Measurements from ENCODE around the gene GPR37L1.
"Not testable (repeated sequence)": the region's sequence is repeated elsewhere in the genome, so short reads cannot be mapped to it uniquely, and the experiment has no call there.

The GPR37L1 gene

GRCh38 chr1:202110977-202111376, 11.7 kb upstream of the GPR37L1 start:
- DNase-seq: no peak

- DNase-seq: not testable (repeated sequence)
Measured at GRCh38 chr1:202111589-202111988, 11.1 kb upstream of the GPR37L1 start.

GRCh38 chr1:202112859-202113689, 9.6 kb upstream of the GPR37L1 start:
- no peak for DNase-seq

GRCh38 chr1:202113690-202114300, 8.9 kb upstream of the GPR37L1 start:
- DNase-seq: no peak

- no peak for DNase-seq
Measured at GRCh38 chr1:202116287-202116686, 6.4 kb upstream of the GPR37L1 start.

GRCh38 chr1:202117898-202118371, 4.8 kb upstream of the GPR37L1 start:
- DNase-seq: no peak

GRCh38 chr1:202121006-202121405, 1.7 kb upstream of the GPR37L1 start:
- no peak for DNase-seq

- no peak for DNase-seq
Measured at GRCh38 chr1:202123336-202123813, 658 bp downstream of the GPR37L1 start.

- DNase-seq: no peak
Measured at GRCh38 chr1:202124142-202124541, 1.4 kb downstream of the GPR37L1 start.

GRCh38 chr1:202125611-202126010, 2.9 kb downstream of the GPR37L1 start:
- DNase-seq: no peak

- no peak for DNase-seq
Measured at GRCh38 chr1:202126426-202126825, 3.7 kb downstream of the GPR37L1 start.

- DNase-seq: no peak
Measured at GRCh38 chr1:202127061-202127460, 4.3 kb downstream of the GPR37L1 start.

GRCh38 chr1:202127836-202128622, 5.3 kb downstream of the GPR37L1 start:
- no peak for DNase-seq

- no peak for DNase-seq
Measured at GRCh38 chr1:202129453-202130296, 7.0 kb downstream of the GPR37L1 start.

GRCh38 chr1:202130297-202130721, 7.6 kb downstream of the GPR37L1 start:
- DNase-seq: no peak

GRCh38 chr1:202130816-202131522, 8.3 kb downstream of the GPR37L1 start:
- no peak for DNase-seq

GRCh38 chr1:202131956-202132821, 9.5 kb downstream of the GPR37L1 start:
- no peak for DNase-seq

- DNase-seq: no peak
Measured at GRCh38 chr1:202133001-202133400, 10.3 kb downstream of the GPR37L1 start.

- no peak for DNase-seq
Measured at GRCh38 chr1:202133496-202133895, 10.8 kb downstream of the GPR37L1 start.

GRCh38 chr1:202133989-202134388, 11.3 kb downstream of the GPR37L1 start:
- DNase-seq: no peak

Measured in SW 1271 (cell line).